Right renal cortex interstitium (tissue), 3 donors: ENCODE measurements around the gene RMI2. TPM values are rescaled to one million over a fixed set of nuclear protein-coding genes. Genes with fewer than 3 reads are reported as not detected.

Experiments used
- DNase-seq, 3 donors: peaks; one replicate each; pipeline ENCODE4 v3.0.0-alpha.2; 2013; ENCODE audit warnings: low read depth in 3 of 3, low spot score in 2 of 3
- polyA plus RNA-seq, 3 donors: library from polyadenylated mRNA; unstranded; fragments of 120-200 nt; gene quantifications; one replicate each; pipeline ENCODE4 v1.2.1, GENCODE V29; 2013; ENCODE audit not compliant: insufficient read length in 3 of 3

RMI2 gene
- polyA plus RNA-seq, 3 donors, result 26.3 to 37.1 (median 26.7) TPM

DNA sequence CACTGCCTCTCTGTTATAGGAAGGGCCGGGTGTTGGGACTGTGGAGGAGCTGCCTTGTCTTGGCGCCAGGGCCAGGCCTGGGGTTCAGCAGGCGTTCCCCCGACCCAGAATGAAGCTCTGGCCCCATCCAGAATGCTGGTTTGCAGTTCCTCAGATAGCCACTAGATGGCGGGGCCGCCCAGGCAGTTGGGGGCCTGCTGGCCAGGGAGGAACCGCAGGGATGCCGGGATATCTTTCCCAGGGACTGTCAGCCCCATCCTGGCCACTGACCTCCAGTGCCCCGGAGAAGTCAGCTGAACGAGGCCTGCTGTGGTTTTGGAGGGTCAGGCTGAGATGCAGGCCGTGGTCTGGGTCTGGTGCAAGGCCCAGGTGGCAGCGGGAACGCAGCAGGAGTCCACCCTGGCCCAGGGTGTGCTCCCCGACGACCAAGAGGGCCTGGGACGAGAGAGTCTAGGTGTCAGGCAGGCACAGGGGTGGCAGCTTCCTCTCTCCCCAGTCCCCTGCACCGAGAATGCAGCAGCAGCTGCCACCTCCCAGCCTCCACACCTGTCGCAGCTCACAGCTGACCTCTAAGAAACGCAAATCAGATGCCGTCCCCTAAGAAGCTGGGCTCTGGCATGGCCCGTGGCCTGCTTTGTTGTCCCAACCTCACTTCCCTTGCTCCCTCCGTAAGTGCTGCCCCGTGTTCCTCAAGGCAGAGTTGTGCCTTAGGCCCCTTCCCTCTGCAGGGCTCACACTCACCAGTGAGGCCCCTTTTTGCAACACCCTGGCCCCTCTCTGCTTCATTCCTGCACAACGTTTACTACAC, 51.2 kb downstream of the RMI2 start:
- no peak for DNase-seq

DNA sequence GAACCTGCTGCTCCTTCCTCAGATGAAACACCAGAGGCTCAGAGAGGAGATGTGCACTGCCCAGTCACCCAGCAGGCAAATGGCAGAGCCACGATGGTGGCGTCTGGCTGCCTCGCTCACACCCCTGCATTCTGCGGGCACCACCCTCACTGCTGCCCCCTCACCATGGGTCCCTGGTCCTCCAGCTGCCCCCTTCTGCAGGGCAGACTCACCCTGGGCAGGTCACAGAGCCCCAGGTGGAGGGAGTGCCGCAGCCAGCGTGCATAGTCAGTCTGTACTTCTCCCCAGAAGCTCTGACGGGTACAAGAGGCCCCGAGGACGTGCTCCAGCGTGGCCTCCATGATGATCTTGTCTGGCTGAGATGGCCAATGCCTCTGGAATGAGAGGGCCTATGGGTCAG, 52.9 kb downstream of the RMI2 start:
- no peak for DNase-seq

DNA sequence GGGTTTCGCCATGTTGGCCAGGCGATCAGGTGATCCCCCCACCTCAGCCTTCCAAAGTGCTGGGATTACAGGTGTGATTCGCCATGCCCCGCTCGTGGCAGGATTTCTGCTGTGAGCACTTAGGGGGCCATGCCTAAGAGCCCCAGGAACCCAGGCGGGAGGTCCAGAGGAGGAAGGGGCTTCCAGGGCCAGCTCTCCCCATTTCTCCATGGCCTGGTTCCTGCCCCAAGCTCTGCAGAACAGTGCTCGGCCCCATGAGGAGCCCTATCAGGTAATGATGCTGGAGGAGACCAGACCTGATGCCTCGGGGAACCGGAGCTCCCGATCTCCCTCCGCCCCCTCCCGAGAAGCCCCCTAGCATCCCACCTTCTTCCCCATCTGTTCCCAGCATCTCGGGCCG, 53.6 kb downstream of the RMI2 start:
- no peak for DNase-seq

DNA sequence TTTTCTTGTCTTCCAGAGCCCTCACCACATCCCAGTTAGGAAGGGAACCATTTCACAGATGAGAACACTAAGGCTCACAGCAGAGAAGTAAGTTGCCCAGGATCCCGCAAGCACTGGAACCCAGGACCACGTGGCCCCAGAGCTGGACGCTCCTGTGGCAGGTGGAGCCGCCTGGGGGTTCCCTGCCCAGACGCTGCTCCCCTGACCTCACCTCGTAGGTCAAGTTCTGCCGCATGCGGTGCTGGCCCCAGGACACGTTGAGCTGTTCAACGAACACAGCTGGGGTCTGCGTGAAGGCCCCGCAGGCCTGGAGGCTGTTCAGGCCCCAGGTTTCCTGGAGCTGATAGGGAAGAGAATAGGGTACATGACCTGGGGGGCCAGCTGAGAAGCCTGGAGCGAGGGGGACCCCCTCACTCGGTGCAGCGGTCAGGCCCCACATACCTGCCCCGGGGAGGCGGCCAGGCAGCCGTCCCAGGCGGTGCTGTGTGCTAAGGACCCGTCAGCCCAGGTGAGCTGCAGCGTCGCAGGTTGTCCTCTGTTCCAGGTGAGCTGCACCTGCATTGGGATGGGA, 54.1 kb downstream of the RMI2 start:
- DNase-seq, result no peak

DNA sequence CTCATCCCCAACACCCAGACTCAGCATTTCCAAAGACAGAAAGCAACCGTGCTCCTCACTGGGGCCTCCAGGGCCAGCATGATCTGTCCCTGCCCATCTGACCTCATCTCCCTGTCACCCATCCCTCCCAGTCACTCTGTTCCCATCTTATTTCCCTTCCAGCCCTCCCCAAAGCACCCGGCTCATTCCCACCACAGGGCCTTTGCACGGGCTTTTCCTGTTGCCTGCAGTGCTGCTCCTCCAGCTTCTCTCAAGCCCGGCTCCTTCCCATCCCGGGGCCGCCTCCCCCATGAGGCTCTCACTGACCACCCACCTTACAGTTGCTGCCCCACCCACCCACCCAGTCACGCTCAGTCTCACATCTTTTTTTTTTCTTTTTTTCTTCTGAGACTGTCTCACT, 54.8 kb downstream of the RMI2 start:
- no peak for DNase-seq

Other genes with a start within 250 kb of the RMI2 start
- 1 to 10 TPM; 3.4 to 6.6 (median 4.9) TPM for gene SOCS1, start 89.3 kb upstream of the RMI2 start, polyA plus RNA-seq
- gene TNP2, start 76.1 kb upstream of the RMI2 start, polyA plus RNA-seq, result not detected
- not detected for gene PRM3, start 71.8 kb upstream of the RMI2 start, polyA plus RNA-seq
- not detected for gene PRM2, start 69.0 kb upstream of the RMI2 start, polyA plus RNA-seq
- not detected for gene PRM1, start 64.1 kb upstream of the RMI2 start, polyA plus RNA-seq
- 100 to 1,000 TPM; 107 to 125 (median 115) TPM for gene LITAF, start 241.5 kb downstream of the RMI2 start, polyA plus RNA-seq